Activated CD4-positive, alpha-beta T cell treated with anti-CD3 and anti-CD28 coated beads for 36 hours (primary cell): ENCODE results near the gene DNAH8. TPM values are rescaled to one million over a fixed set of nuclear protein-coding genes. Genes with fewer than 3 reads are reported as not detected.

ENCODE experiments used
- ATAC-seq: fragments of 200-7000 bp; cut with Tn5 transposase; one replicate; pipeline ENCODE4 v1.10.0; 2021; ENCODE audit warnings: mild to moderate bottlenecking, moderate library complexity
- CTCF ChIA-PET: fragments of 350-600 bp; sonication (Branson Sonifier 250); formaldehyde crosslinking; loops from one replicate; lab custom pipeline; 2021; ENCODE audit warnings: antibody characterized with exemption; lab: Charles Lee
- POLR2A ChIA-PET: fragments of 350-600 bp; sonication (Branson Sonifier 250); formaldehyde crosslinking; loops from one replicate; lab custom pipeline; 2021; ENCODE audit warnings: antibody characterized with exemption, inconsistent platforms; lab: Charles Lee
- DNase-seq: peaks from one replicate; pipeline ENCODE4 v3.0.0-alpha.2; 2020
- H3K27ac Mint-ChIP-seq: one replicate; pipeline ENCODE4 v1.8.0; 2021; ENCODE audit warnings: mixed read lengths
- H3K27me3 Mint-ChIP-seq: one replicate; pipeline ENCODE4 v1.8.0; 2021; ENCODE audit warnings: mixed read lengths
- H3K36me3 Mint-ChIP-seq: one replicate; pipeline ENCODE4 v1.8.0; 2021; ENCODE audit warnings: low read depth, mixed read lengths
- H3K4me1 Mint-ChIP-seq: one replicate; pipeline ENCODE4 v1.8.0; 2021; ENCODE audit warnings: mixed read lengths
- H3K4me3 Mint-ChIP-seq: one replicate; pipeline ENCODE4 v1.8.0; 2021; ENCODE audit warnings: mild to moderate bottlenecking, moderate library complexity, mixed read lengths
- H3K9me3 Mint-ChIP-seq: one replicate; pipeline ENCODE4 v1.8.0; 2021; ENCODE audit warnings: low read depth, mixed read lengths
- intact Hi-C, 2 experiments: fragments of 100-400 bp; cut with DNase I in 1 of 2; cut with micrococcal nuclease in 1 of 2; formaldehyde crosslinking; loops; one replicate each; pipeline versions ENCODE4 v1.14.2 to v1.15.1; 2022 to 2024; cut with DNase I, micrococcal nuclease
- total RNA-seq, 2 experiments: library from RNA; stranded (reverse); gene quantifications; one replicate each; pipeline ENCODE4 v1.2.3, GENCODE V29; 2021

The DNAH8 gene
- total RNA-seq, 2 experiments from 2014 or later: 0.02 TPM; not detected in 1

- Mint-ChIP-seq H3K4me1 (peaks cover 3% of the 10 kb centered on the region), H3K27ac (no peak overlapping the region), H3K36me3 (no peaks in the 10 kb centered on the region), H3K27me3 (peaks cover 20% of the 10 kb centered on the region), H3K4me3 (no peak overlapping the region), H3K9me3 (no peaks in the 10 kb centered on the region)
- intact Hi-C loops: no loop called here
- ATAC-seq: no peak
- ChIA-PET CTCF (interaction anchor here (1.0 to 2.0 kb wide), 2 partner anchors 21 to 178 kb away, joined by 4 to 7 read pairs; no protein-coding TSS in a partner anchor), POLR2A (interaction anchor here (0.5 kb wide), 1 partner anchor 1932 kb away, joined by 3 read pairs; no protein-coding TSS in a partner anchor)
- DNase-seq: no peak
Observed at GRCh38 chr6:38975621-38976049, 260.5 kb downstream of the DNAH8 start.

- POLR2A ChIA-PET: interaction anchor here (0.5 kb wide), 1 partner anchor 1932 kb away, joined by 3 read pairs; no protein-coding TSS in a partner anchor
- H3K27me3 Mint-ChIP-seq: peaks cover 20% of the 10 kb centered on the region
- CTCF ChIA-PET: interaction anchor here (2.0 kb wide), 1 partner anchor 21 kb away, joined by 7 read pairs; no protein-coding TSS in a partner anchor
- no peak overlapping the region for H3K27ac Mint-ChIP-seq
- no peaks in the 10 kb centered on the region for H3K9me3 Mint-ChIP-seq
- H3K4me1 Mint-ChIP-seq: peaks cover 3% of the 10 kb centered on the region
- no peak for ATAC-seq
- H3K36me3 Mint-ChIP-seq: no peaks in the 10 kb centered on the region
- intact Hi-C loops: no loop called here
- DNase-seq: no peak
- no peak overlapping the region for H3K4me3 Mint-ChIP-seq
Observed at GRCh38 chr6:38976051-38976450, 260.9 kb downstream of the DNAH8 start.

- POLR2A ChIA-PET: no interaction called here
- Mint-ChIP-seq H3K27ac (no peak overlapping the region), H3K36me3 (no peaks in the 10 kb centered on the region), H3K9me3 (no peaks in the 10 kb centered on the region), H3K4me1 (peaks cover 3% of the 10 kb centered on the region), H3K4me3 (no peak overlapping the region), H3K27me3 (peaks cover 20% of the 10 kb centered on the region)
- DNase-seq: no peak
- ATAC-seq: no peak
- CTCF ChIA-PET: interaction anchor here (2.0 kb wide), 1 partner anchor 20 kb away, joined by 7 read pairs; no protein-coding TSS in a partner anchor
- intact Hi-C loops: no loop called here
Observed at GRCh38 chr6:38976801-38977500, 261.8 kb downstream of the DNAH8 start.

GRCh38 chr6:38978139-38978704 is 263.1 kb downstream of the DNAH8 start:
- intact Hi-C loops: no loop called here
- DNase-seq (no peak), ATAC-seq (no peak)
- POLR2A ChIA-PET: no interaction called here
- Mint-ChIP-seq H3K27ac (no peak overlapping the region), H3K27me3 (peaks cover 26% of the 10 kb centered on the region), H3K36me3 (no peaks in the 10 kb centered on the region), H3K9me3 (no peaks in the 10 kb centered on the region), H3K4me1 (no peaks in the 10 kb centered on the region), H3K4me3 (no peak overlapping the region)
- CTCF ChIA-PET: interaction anchor here (0.5 to 0.7 kb wide), 3 partner anchors 10 to 659 kb away, joined by 3 to 4 read pairs (median 3); no protein-coding TSS in a partner anchor

GRCh38 chr6:38982470-38982869 is 267.4 kb downstream of the DNAH8 start:
- POLR2A ChIA-PET: no interaction called here
- intact Hi-C loops: no loop called here
- H3K4me3 Mint-ChIP-seq: no peak overlapping the region
- DNase-seq (no peak), ATAC-seq (no peak)
- no peak overlapping the region for H3K27ac Mint-ChIP-seq
- no peaks in the 10 kb centered on the region for H3K4me1 Mint-ChIP-seq
- peaks cover 15% of the 10 kb centered on the region for H3K27me3 Mint-ChIP-seq
- no peaks in the 10 kb centered on the region for H3K36me3 Mint-ChIP-seq
- H3K9me3 Mint-ChIP-seq: no peaks in the 10 kb centered on the region
- CTCF ChIA-PET: interaction anchor here (1.3 kb wide), 1 partner anchor 9 kb away, joined by 3 read pairs; no protein-coding TSS in a partner anchor

GRCh38 chr6:38984723-38985122 is 269.6 kb downstream of the DNAH8 start:
- ATAC-seq: no peak
- intact Hi-C loops: no loop called here
- POLR2A ChIA-PET: no interaction called here
- H3K27ac Mint-ChIP-seq: no peak overlapping the region
- peaks cover 11% of the 10 kb centered on the region for H3K27me3 Mint-ChIP-seq
- CTCF ChIA-PET: no interaction called here
- H3K9me3 Mint-ChIP-seq: no peaks in the 10 kb centered on the region
- no peak for DNase-seq
- H3K36me3 Mint-ChIP-seq: no peaks in the 10 kb centered on the region
- no peak overlapping the region for H3K4me3 Mint-ChIP-seq
- H3K4me1 Mint-ChIP-seq: no peaks in the 10 kb centered on the region

GRCh38 chr6:38985839-38986238 is 270.7 kb downstream of the DNAH8 start:
- CTCF ChIA-PET: interaction anchor here (0.6 to 0.9 kb wide), 2 partner anchors 11 to 13 kb away, joined by 3 read pairs; no protein-coding TSS in a partner anchor
- H3K4me3 Mint-ChIP-seq: no peak overlapping the region

GRCh38 chr6:38987503-38987902 is 272.4 kb downstream of the DNAH8 start:
- POLR2A ChIA-PET: no interaction called here
- ATAC-seq: no peak
- Mint-ChIP-seq H3K4me1 (no peaks in the 10 kb centered on the region), H3K27me3 (peaks cover 13% of the 10 kb centered on the region), H3K27ac (no peak overlapping the region), H3K9me3 (no peaks in the 10 kb centered on the region), H3K4me3 (no peak overlapping the region), H3K36me3 (no peaks in the 10 kb centered on the region)
- CTCF ChIA-PET: interaction anchor here (1.3 kb wide), 1 partner anchor 9 kb away, joined by 5 read pairs; no protein-coding TSS in a partner anchor
- intact Hi-C loops: no loop called here
- no peak for DNase-seq

More at GRCh38 chr6:38985839-38986238, 270.7 kb downstream of the DNAH8 start:
- Mint-ChIP-seq H3K27me3 (peaks cover 9% of the 10 kb centered on the region), H3K36me3 (no peaks in the 10 kb centered on the region), H3K27ac (no peak overlapping the region), H3K9me3 (no peaks in the 10 kb centered on the region), H3K4me1 (no peaks in the 10 kb centered on the region)
- no peak for ATAC-seq
- POLR2A ChIA-PET: interaction anchor here (0.6 to 0.7 kb wide), 2 partner anchors 44 to 241 kb away, joined by 3 read pairs; no protein-coding TSS in a partner anchor
- intact Hi-C loops: no loop called here
- DNase-seq: no peak

- ATAC-seq (no peak), DNase-seq (no peak)
- ChIA-PET CTCF (interaction anchor here (0.5 to 1.3 kb wide), 2 partner anchors 10 to 15 kb away, joined by 3 read pairs; no protein-coding TSS in a partner anchor), POLR2A (interaction anchor here (0.6 kb wide), 1 partner anchor 286 kb away, joined by 5 read pairs; no protein-coding TSS in a partner anchor)
- Mint-ChIP-seq H3K36me3 (no peaks in the 10 kb centered on the region), H3K27ac (no peak overlapping the region), H3K4me3 (no peak overlapping the region), H3K27me3 (peaks cover 8% of the 10 kb centered on the region), H3K9me3 (no peaks in the 10 kb centered on the region), H3K4me1 (no peaks in the 10 kb centered on the region)
- intact Hi-C loops: no loop called here
Observed at GRCh38 chr6:38988736-38989449, 273.8 kb downstream of the DNAH8 start.

GRCh38 chr6:38990475-38990874 is 275.4 kb downstream of the DNAH8 start:
- H3K9me3 Mint-ChIP-seq: no peaks in the 10 kb centered on the region
- POLR2A ChIA-PET: interaction anchor here (0.6 kb wide), 1 partner anchor 30 kb away, joined by 4 read pairs; no protein-coding TSS in a partner anchor
- no peaks in the 10 kb centered on the region for H3K36me3 Mint-ChIP-seq
- no peak for DNase-seq
- no peak overlapping the region for H3K4me3 Mint-ChIP-seq
- intact Hi-C loops: no loop called here
- H3K27ac Mint-ChIP-seq: no peak overlapping the region
- H3K4me1 Mint-ChIP-seq: no peaks in the 10 kb centered on the region
- ATAC-seq: no peak
- peaks cover 6% of the 10 kb centered on the region for H3K27me3 Mint-ChIP-seq
- CTCF ChIA-PET: interaction anchor here (0.8 kb wide), 1 partner anchor 522 kb away, joined by 3 read pairs; no protein-coding TSS in a partner anchor

- Mint-ChIP-seq H3K9me3 (no peaks in the 10 kb centered on the region), H3K27ac (no peak overlapping the region), H3K27me3 (peaks cover 28% of the 10 kb centered on the region), H3K4me3 (no peak overlapping the region), H3K36me3 (no peaks in the 10 kb centered on the region), H3K4me1 (no peaks in the 10 kb centered on the region)
- intact Hi-C loops: loop anchor here (1.0 to 5.0 kb wide), 5 partner anchors 166 to 314 kb away; no protein-coding TSS in a partner anchor
- ATAC-seq (no peak), DNase-seq (no peak)
- CTCF ChIA-PET: interaction anchor here (0.5 to 3.4 kb wide), 23 partner anchors 9 to 881 kb away, joined by 3 to 27 read pairs (median 5); no protein-coding TSS in a partner anchor
- POLR2A ChIA-PET: interaction anchor here (1.6 kb wide), 1 partner anchor 23 kb away, joined by 3 read pairs; no protein-coding TSS in a partner anchor
Observed at GRCh38 chr6:38996676-38997075, 281.6 kb downstream of the DNAH8 start.
